C4-2B (cell line): Measurements from ENCODE around the gene NLRP9.
"Not testable (repeated sequence)": the region's sequence is repeated elsewhere in the genome, so short reads cannot be mapped to it uniquely, and the experiment has no call there.

ENCODE experiments used
- H3K27ac ChIP-seq: fragments of 450-650 bp; 2 replicates; pipeline ENCODE4 v1.5.1; 2017
- ZFX ChIP-seq: fragments of 450-650 bp; IDR thresholded peaks from 2 replicates; pipeline ENCODE4 v1.6.1; 2017
- TF ChIP-seq, protein P1 (sequence below): fragments of 450-650 bp; conservative IDR thresholded peaks from 2 replicates; pipeline ENCODE4 v1.5.1; 2017; ENCODE audit warnings: mild to moderate bottlenecking

The NLRP9 gene

GRCh38 chr19:55750715-55751114 is 12.5 kb upstream of the NLRP9 start:
- TF ChIP-seq, protein P1, sequence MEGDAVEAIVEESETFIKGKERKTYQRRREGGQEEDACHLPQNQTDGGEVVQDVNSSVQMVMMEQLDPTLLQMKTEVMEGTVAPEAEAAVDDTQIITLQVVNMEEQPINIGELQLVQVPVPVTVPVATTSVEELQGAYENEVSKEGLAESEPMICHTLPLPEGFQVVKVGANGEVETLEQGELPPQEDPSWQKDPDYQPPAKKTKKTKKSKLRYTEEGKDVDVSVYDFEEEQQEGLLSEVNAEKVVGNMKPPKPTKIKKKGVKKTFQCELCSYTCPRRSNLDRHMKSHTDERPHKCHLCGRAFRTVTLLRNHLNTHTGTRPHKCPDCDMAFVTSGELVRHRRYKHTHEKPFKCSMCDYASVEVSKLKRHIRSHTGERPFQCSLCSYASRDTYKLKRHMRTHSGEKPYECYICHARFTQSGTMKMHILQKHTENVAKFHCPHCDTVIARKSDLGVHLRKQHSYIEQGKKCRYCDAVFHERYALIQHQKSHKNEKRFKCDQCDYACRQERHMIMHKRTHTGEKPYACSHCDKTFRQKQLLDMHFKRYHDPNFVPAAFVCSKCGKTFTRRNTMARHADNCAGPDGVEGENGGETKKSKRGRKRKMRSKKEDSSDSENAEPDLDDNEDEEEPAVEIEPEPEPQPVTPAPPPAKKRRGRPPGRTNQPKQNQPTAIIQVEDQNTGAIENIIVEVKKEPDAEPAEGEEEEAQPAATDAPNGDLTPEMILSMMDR = no peak
- no peak for TF ChIP-seq ZFX
- H3K27ac ChIP-seq = no peak overlapping the region

DNA sequence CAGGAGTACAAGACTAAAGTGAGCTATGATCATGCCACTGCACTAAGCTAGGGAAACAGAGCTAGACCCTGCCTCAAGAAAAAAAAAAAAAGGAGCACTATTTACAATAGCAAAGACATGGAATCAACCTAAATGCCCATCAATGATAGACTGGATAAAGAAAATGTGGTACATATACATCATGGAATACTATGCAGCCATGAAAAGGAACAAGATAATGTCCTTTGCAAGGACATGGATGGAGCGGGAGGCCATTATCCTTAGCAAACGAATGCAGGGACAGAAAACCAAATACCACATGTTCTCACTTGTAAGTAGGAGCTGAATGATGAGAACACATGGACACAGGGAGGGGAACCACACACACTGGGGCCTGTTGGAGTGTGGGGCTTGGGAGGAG is 7.8 kb downstream of the NLRP9 start:
- H3K27ac ChIP-seq = not testable (repeated sequence)

- H3K27ac ChIP-seq = no peak overlapping the region
- TF ChIP-seq ZFX = no peak
- TF ChIP-seq, protein P1 = no peak
Observed at GRCh38 chr19:55723491-55723890, 14.7 kb downstream of the NLRP9 start.

- TF ChIP-seq ZFX = no peak
- TF ChIP-seq, protein P1 = no peak
- H3K27ac ChIP-seq = no peak overlapping the region
Observed at GRCh38 chr19:55720801-55721200, 17.4 kb downstream of the NLRP9 start.

DNA sequence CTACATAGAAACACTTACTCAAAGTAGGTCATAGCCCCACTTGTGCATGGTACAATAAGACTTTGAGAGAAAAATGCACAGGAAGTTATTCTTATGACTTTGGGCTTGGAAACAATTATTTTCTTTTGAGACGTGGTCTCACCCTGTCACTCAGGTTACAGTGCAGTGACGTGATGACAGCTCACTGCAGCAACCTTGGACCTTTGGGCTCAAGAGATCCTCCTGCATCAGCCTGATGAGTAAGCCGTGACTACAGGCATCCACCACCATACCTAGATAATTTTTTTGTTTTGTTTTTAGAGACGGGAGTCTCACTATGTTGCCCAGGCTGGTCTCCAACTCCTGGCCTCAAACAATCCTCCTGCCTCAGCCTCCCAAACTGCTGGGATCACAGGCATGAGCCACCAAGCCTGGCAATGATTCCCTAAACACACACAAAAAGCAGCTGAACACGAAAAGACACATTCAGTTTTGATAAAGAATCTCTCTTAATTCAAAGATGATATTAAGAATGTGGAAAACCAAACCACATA is 17.9 kb downstream of the NLRP9 start:
- H3K27ac ChIP-seq = no peak overlapping the region
- no peak for TF ChIP-seq ZFX
- TF ChIP-seq, protein P1 = no peak

- not testable (repeated sequence) for H3K27ac ChIP-seq
Observed at GRCh38 chr19:55717879-55718711, 20.1 kb downstream of the NLRP9 start.

DNA sequence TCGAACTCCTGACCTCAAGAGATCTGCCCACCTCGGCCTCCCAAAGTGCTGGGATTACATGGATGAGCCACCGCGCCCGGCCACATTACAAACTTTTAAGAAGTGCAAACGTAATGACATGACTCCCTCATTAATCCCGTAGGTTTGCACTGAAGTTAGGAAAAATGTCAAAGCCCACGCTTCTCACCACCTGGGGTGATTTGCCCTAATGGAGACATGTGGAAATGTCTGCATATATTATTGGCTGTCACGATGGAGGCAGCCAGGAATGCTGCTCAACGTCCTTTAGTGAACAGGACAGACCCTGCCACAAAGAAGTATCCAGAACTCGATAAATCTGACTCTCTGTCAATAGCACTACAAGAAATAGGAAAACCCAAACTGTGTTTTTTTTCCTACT is 21.0 kb downstream of the NLRP9 start:
- TF ChIP-seq, protein P1 = no peak
- TF ChIP-seq ZFX = no peak

DNA sequence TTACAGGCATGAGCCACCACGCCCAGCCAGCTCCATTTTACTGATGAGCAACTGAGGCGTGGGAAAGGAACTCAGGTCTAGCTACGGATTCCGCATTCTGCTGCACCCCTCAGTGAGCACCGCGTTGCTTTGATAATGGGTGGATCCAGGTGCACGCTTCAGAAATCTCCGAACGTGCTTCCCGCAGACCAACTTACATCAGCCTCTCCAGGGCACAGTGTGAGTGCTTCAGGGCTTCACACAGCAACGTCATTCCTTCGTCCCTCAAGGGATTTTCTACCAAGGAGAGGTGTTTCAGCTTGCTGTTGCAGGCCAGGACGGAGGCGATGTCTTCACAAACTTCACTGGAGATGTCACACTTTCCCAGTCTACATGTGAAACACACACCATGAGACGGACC is 21.7 kb downstream of the NLRP9 start:
- no peak overlapping the region for H3K27ac ChIP-seq
- TF ChIP-seq, protein P1 = no peak
- TF ChIP-seq ZFX = no peak

More for the DNA sequence above, 21.0 kb downstream of the NLRP9 start:
- no peak overlapping the region for H3K27ac ChIP-seq
